Measurements from ENCODE around the gene ECT2L.

The ECT2L gene, protein sequence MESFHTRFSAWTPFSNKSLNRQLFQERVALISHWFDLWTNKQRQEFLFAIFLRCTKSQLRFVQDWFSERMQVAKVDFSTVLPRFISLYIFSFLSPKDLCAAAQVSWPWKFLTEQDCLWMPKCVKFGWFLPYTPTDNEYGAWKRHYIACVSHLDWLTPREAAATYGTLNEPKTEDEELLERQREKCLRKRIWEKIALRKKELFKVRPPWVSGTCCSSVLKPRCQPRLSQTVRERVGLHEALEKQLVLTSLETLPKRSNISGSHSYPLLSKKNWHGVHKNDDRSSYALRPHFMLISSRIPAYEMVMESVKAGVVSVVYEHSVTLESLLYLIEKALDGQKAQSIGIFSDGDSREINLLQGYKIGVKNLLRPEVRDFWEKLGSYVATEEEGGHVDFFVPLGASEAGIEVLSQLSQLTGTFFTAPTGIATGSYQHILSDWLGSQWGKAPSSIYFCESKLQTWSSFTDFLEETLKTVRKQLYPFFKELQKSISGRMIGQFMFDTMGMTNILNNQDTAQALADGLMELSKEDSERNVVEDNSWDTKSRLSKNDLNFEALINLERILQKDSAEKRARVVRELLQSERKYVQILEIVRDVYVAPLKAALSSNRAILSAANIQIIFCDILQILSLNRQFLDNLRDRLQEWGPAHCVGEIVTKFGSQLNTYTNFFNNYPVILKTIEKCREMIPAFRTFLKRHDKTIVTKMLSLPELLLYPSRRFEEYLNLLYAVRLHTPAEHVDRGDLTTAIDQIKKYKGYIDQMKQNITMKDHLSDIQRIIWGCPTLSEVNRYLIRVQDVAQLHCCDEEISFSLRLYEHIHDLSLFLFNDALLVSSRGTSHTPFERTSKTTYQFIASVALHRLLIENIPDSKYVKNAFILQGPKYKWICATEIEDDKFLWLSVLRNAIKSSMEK

DNA sequence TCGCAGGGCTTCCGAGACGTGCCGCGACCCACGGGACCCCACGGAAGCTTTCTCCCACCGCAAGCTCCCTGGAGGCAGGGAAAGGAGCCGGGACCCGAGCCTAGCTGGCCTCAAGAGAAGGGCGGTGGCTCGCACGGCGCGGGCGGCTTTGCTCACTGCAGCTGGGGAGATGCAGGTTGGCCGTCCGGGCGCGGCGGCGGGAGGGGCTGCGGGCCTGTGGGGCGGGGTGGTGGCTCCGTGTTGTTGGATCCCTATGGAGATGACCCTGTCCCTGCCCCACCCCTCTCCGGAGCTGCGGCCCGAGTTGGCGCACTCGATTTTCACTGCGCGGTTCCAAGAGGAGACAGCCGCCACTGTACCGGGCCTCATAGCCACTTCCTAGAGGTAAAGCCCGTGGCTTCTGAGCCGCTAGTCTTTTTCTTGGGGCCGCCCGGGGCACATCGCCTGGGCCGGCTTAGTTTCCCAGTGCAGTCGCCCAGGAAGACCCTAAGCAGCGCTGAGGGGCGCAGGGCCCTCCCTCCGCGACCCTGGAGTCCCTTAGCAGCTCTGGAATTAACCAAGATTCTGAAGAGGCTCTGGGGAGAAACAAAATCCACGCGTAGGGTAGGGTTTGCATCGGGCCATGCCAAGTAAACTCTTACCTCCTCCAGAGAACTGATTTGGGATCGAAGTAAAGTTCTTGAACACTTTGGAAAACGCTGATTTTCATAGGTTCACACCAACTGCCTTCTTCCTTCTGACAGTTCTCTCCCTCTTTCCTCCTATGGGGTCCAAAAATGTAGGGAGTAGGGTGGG is at the start of gene ECT2L:
TSS of gene ECT2L (plus strand) at position 279 of the 795 bp plus-strand sequence. CDS start 17,188 bp downstream, outside the sequence.
- H3K4me3 ChIP-seq (ENCODE audit: low read length), result no peak within 1 kb of the TSS

DNA sequence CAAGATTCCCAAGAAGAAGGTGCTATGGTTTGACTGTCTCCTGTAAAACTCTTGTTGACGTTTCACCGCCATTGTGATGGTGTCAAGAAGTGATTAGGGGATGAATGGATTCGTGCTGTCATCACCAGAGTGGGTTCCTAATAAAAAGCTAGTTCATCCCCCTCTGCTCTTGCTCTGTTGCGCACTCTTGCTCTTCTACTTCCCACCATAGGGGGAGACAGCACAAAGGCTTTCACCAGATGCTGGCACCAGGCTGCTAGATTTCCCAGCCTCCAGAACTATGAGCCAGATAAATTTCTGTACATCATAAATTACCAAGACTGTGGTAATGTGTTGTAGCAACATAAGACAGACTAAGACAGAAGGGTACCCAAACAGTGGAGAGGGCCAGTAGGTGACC is 43.9 kb upstream of the ECT2L start:
- Histone ChIP-seq H3K9me3 (ENCODE audit: low read length) (no peaks in the 10 kb centered on the region), H2AFZ (ENCODE audit: low read depth, low read length) (no peak overlapping the region), H3K36me3 (ENCODE audit: insufficient read depth, low read length) (no peaks in the 10 kb centered on the region), H3K4me1 (ENCODE audit: insufficient read depth, low read length) (no peaks in the 10 kb centered on the region), H3K27me3 (ENCODE audit: insufficient read depth, low read length) (no peaks in the 10 kb centered on the region), H3K4me3 (ENCODE audit: low read length) (no peak overlapping the region)

More for the DNA sequence above, at the start of gene ECT2L:
- H3K9me3 ChIP-seq (ENCODE audit: low read length), result no peaks in the 10 kb centered on the region
- no peaks in the 10 kb centered on the region for H3K36me3 ChIP-seq (ENCODE audit: insufficient read depth, low read length)
- H2AFZ ChIP-seq (ENCODE audit: low read depth, low read length), result no peak within 1 kb of the TSS
- no peaks in the 10 kb centered on the region for H3K27me3 ChIP-seq (ENCODE audit: insufficient read depth, low read length)
- H3K4me1 ChIP-seq (ENCODE audit: insufficient read depth, low read length), result peaks cover 24% of the 10 kb centered on the region

DNA sequence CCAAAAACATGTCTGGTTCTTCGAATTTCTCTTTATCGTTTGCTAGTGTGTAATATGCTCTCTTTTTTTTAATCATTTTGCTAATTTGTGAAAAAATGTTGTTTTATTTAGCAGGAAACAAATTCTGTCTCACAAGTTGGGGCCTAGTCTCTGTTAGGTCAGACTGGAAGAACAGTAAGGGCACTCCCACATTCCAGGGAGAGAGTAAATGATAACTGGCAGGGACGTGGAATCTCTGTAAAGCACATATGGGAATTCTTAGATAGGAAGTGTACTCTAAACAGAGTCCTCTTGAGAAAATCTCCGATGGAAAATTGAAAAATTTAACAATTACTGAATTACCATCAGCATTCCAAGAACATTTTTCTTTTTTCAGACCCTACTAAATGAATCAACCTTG is 38.8 kb upstream of the ECT2L start:
- no peak overlapping the region for H3K4me3 ChIP-seq (ENCODE audit: low read length)
- H3K36me3 ChIP-seq (ENCODE audit: insufficient read depth, low read length), result no peaks in the 10 kb centered on the region
- H3K27me3 ChIP-seq (ENCODE audit: insufficient read depth, low read length), result no peaks in the 10 kb centered on the region
- H3K4me1 ChIP-seq (ENCODE audit: insufficient read depth, low read length), result no peaks in the 10 kb centered on the region
- H2AFZ ChIP-seq (ENCODE audit: low read depth, low read length), result no peak overlapping the region
- H3K9me3 ChIP-seq (ENCODE audit: low read length), result no peaks in the 10 kb centered on the region

DNA sequence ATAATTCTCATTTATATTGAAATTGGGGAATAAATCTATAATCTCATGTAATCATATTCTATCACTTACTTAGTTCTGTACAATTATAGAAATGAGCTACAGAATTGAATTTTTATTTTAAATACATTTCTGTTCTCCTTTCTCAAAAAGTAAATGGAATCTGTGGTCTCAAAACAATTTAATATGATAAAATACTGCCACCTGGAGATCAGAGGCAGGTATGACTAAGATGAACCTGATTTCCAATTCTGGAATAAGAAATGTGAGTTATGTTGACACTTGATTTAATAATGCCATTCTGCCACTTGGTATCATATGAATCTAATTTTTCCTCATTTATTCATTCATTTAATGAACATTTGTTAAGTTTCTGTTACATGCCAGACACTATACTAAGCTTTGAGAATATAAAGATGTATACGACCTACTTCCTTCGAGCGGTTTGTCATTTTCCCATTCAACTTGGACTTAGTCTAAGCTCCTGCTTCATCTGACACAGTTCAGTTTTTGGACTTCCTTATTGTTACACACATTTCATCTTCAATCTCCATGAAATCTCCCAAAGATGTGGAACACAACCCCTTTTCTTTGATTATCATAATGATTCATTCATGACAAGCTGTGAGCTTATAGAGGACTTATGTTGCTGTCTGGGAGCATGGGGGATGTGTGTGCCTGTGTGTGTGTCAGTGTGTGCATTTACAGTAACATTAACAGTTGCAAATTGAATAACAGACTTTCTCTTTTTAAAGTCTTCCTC is 29.8 kb upstream of the ECT2L start:
- no peaks in the 10 kb centered on the region for H3K36me3 ChIP-seq (ENCODE audit: insufficient read depth, low read length)
- H3K4me1 ChIP-seq (ENCODE audit: insufficient read depth, low read length), result no peaks in the 10 kb centered on the region
- H3K4me3 ChIP-seq (ENCODE audit: low read length), result no peak overlapping the region
- no peaks in the 10 kb centered on the region for H3K27me3 ChIP-seq (ENCODE audit: insufficient read depth, low read length)
- no peak overlapping the region for H2AFZ ChIP-seq (ENCODE audit: low read depth, low read length)
- no peaks in the 10 kb centered on the region for H3K9me3 ChIP-seq (ENCODE audit: low read length)

DNA sequence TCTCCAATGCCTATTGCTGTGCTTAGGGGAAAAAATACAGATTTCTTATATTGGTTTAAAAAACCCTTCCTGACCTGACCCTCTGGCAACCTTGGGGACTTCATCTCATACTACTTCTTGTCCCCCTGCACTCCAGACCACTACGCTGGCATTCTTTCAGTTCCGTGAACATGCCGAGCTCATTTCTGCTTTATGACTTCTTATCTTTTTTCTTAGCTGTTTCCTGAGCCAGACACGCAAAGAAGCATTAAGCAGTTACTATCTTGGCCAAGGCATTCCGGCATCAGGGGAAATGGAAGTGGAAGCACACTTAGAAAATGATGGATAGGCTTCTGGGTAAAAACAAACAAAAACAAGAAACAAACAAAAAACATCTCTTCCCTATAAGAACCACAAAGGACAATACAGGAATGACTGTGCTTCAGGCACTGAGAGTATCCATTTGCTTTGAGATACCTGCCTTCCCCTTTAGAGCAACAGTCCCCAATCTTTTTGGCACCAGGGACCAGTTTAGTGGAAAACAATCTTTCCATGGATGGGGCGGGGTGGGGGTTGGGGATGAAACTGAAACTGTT is 26.7 kb upstream of the ECT2L start:
- H3K9me3 ChIP-seq (ENCODE audit: low read length), result no peaks in the 10 kb centered on the region
- H3K27me3 ChIP-seq (ENCODE audit: insufficient read depth, low read length), result no peaks in the 10 kb centered on the region
- peaks cover 13% of the 10 kb centered on the region for H3K4me1 ChIP-seq (ENCODE audit: insufficient read depth, low read length)
- H3K4me3 ChIP-seq (ENCODE audit: low read length), result no peak overlapping the region
- no peaks in the 10 kb centered on the region for H3K36me3 ChIP-seq (ENCODE audit: insufficient read depth, low read length)
- no peak overlapping the region for H2AFZ ChIP-seq (ENCODE audit: low read depth, low read length)

DNA sequence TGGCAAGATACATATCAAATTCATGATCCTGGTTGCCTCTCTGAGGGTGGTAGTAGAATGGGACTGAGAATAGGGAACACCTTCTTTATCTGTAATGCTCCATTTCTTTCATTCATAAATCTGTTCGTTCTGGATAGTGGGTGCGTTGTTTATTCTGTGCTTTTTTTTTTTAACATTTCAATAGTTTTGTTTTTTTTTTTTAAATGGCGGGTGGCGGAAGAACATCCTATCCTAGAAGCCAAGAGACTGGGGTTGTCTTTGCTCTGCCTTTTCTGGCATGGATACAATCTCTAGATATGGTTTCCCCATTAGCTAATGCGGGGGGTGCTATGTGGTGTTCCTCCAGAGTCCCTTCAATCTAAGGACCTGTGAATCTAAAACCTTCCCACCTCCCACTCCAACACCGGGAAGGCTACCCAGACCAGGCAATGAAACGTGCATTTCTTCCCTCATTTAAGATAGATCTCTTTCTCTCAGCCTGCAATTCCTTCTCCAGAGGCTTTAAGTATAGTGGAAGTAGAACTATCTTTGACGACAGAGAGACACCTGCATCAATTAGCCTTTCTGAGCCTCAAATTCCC is 23.2 kb upstream of the ECT2L start:
- Histone ChIP-seq H3K9me3 (ENCODE audit: low read length) (no peaks in the 10 kb centered on the region), H3K36me3 (ENCODE audit: insufficient read depth, low read length) (peaks cover 3% of the 10 kb centered on the region), H3K27me3 (ENCODE audit: insufficient read depth, low read length) (no peaks in the 10 kb centered on the region), H2AFZ (ENCODE audit: low read depth, low read length) (peak overlapping the region; percentile 87), H3K4me3 (ENCODE audit: low read length) (peak overlapping the region; percentile 68), H3K4me1 (ENCODE audit: insufficient read depth, low read length) (peaks cover 18% of the 10 kb centered on the region)

DNA sequence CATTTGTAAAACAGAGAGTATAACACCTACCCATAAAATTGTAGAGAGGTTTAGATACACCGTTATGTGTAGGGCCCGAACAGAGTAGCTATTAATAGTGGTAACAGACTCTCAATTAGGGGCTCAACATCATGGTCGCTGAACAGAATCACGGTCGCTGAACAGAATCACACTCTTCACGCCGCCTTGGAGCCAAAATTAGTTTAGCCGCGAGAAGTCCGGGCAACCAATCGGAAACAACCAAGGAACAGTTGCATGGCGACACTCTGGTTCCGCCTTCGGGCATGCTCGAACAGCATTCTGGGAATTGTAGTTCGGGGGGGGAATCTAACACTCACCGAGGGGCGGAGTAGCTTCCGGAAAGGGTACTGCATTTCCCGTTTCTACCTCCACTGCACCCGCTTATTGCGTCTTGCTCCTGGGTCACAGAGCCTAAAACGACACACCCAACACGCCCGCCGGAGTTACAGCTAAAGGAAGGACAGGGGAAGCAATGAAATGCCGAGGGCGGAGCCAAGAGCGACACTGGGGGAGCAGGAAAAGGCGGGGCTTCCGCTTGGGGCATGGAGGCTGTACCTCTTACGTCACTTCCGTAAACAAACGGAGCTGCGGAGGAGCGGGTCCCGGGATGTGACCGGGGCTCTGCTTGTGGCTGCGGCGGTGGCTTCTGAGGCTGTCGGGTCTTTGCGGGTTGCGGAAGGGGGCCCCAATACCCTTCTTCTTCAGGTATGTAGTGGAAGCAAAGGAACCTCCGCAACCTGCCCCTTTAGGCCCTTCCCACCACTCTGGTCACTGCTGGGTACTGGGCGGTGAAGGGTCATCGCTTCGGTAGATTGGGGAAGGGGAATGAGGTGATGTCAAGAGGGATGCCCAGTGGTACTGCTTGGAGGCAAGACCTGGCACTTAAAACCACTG is 22.5 kb upstream of the ECT2L start, which contains the start of gene CCDC28A:
TSS of gene CCDC28A (plus strand) at position 593 of the 915 bp plus-strand sequence. CDS start 2,352 bp downstream, outside the sequence.
- Histone ChIP-seq H2AFZ (ENCODE audit: low read depth, low read length) (peak within 1 kb of the TSS; percentile 87), H3K4me3 (ENCODE audit: low read length) (peak within 1 kb of the TSS; percentile 68), H3K9me3 (ENCODE audit: low read length) (no peaks in the 10 kb centered on the region), H3K36me3 (ENCODE audit: insufficient read depth, low read length) (peaks cover 3% of the 10 kb centered on the region), H3K4me1 (ENCODE audit: insufficient read depth, low read length) (peaks cover 18% of the 10 kb centered on the region), H3K27me3 (ENCODE audit: insufficient read depth, low read length) (no peaks in the 10 kb centered on the region)

DNA sequence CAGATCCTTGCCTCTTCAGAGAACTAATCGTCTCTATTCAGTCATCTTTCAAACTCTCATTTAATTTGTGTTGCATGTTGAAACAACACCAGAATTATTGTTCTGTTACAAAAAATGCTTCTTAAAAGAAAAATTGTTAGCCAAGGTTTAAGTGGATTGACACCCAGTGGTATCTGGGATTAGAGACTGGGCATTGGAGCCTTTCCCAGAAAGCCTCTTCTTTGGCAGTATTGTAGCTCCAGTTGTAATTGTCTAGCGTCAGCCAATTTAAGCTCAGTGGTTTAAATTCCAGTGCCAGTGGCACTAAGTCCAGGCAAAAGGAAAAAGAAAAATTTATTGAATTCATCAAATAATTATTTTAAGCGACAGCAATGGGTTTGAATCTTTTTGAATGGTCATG is 21.5 kb upstream of the ECT2L start:
- Histone ChIP-seq H3K4me3 (ENCODE audit: low read length) (peak overlapping the region; percentile 68), H3K9me3 (ENCODE audit: low read length) (no peaks in the 10 kb centered on the region), H3K27me3 (ENCODE audit: insufficient read depth, low read length) (no peaks in the 10 kb centered on the region), H2AFZ (ENCODE audit: low read depth, low read length) (peak overlapping the region; percentile 87), H3K4me1 (ENCODE audit: insufficient read depth, low read length) (peaks cover 18% of the 10 kb centered on the region), H3K36me3 (ENCODE audit: insufficient read depth, low read length) (peaks cover 3% of the 10 kb centered on the region)

DNA sequence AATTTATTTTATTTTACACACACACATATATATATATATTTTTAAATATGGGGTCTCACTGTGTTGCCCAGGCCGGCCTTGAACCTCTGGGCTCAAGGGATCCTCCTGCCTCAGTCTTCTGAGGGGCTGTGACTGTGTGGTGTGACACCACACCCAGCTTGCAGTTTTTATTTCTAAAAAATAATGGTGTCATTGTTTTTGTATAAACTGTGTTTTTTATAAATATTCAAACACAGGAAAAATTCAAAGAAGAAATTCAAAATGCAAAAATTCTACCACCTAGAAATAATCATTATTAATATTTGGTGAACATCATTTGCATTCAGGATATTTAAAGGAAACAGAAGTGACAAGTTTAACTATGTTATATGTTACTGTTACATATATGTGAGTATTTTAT is 19.2 kb upstream of the ECT2L start:
- Histone ChIP-seq H3K27me3 (ENCODE audit: insufficient read depth, low read length) (no peaks in the 10 kb centered on the region), H2AFZ (ENCODE audit: low read depth, low read length) (no peak overlapping the region), H3K4me3 (ENCODE audit: low read length) (no peak overlapping the region), H3K36me3 (ENCODE audit: insufficient read depth, low read length) (peaks cover 10% of the 10 kb centered on the region), H3K9me3 (ENCODE audit: low read length) (no peaks in the 10 kb centered on the region), H3K4me1 (ENCODE audit: insufficient read depth, low read length) (peaks cover 18% of the 10 kb centered on the region)

DNA sequence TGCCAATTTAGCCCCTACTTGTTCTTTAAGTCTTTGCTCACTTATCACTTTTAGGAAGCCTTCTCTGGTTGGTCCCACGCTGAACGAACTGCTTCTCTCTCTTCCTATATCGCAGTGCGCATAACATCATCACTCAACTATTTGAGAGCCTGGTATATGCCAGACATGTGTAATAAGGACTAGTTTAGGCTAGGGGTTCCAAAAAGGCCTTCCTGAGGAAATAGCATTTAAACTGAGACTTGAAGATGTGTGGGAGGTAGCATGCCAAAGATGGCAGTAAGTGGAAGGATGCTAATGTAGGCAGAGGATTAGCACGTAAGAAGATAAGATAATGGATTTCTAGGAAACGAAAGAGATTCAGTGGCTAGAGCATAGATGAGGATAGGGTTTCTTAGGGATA is 17.6 kb upstream of the ECT2L start:
- peaks cover 6% of the 10 kb centered on the region for H3K4me1 ChIP-seq (ENCODE audit: insufficient read depth, low read length)
- no peaks in the 10 kb centered on the region for H3K27me3 ChIP-seq (ENCODE audit: insufficient read depth, low read length)

DNA sequence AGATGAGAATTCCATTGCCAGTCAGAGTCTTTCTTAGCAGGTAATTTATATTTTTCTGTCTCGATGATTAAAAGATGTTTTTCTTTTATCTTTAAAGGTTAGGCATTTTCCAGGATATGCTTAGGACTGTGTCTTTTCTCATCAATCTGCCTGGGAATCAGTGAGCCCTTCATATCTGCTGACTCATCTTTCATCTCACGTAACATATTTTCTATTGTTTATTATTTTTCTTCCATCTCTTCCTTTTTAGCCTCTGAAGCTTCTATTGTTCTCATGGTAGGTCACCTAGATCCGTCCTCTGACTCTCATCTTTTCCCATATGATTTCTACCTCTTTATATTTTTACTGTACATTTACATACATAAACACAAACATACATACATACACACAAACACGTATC is 13.6 kb upstream of the ECT2L start:
- no peaks in the 10 kb centered on the region for H3K4me1 ChIP-seq (ENCODE audit: insufficient read depth, low read length)
- H3K27me3 ChIP-seq (ENCODE audit: insufficient read depth, low read length), result no peaks in the 10 kb centered on the region
- H2AFZ ChIP-seq (ENCODE audit: low read depth, low read length), result no peak overlapping the region
- H3K36me3 ChIP-seq (ENCODE audit: insufficient read depth, low read length), result peaks cover 25% of the 10 kb centered on the region
- no peak overlapping the region for H3K4me3 ChIP-seq (ENCODE audit: low read length)
- no peaks in the 10 kb centered on the region for H3K9me3 ChIP-seq (ENCODE audit: low read length)

More for the DNA sequence above, 17.6 kb upstream of the ECT2L start:
- Histone ChIP-seq H3K9me3 (ENCODE audit: low read length) (no peaks in the 10 kb centered on the region), H2AFZ (ENCODE audit: low read depth, low read length) (no peak overlapping the region), H3K4me3 (ENCODE audit: low read length) (no peak overlapping the region), H3K36me3 (ENCODE audit: insufficient read depth, low read length) (peaks cover 17% of the 10 kb centered on the region)

Measured in neuron (in vitro differentiated cells).